GM19455 (cell line): Measurements from ENCODE around the gene SPTSSB.

Experiments used
- ATAC-seq: cut with Tn5 transposase; IDR thresholded peaks from one replicate; pipeline ENCODE4 v1.9.1; 2021; ENCODE audit not compliant: unreplicated experiment

The SPTSSB gene

GRCh38 chr3:161371441-161372320 is at the start of gene SPTSSB:
Gene SPTSSB, minus strand, starts transcription at chr3:161371517. Its CDS starts 25,194 bp downstream, at chr3:161346323.
- peak; percentile 53 for ATAC-seq

GRCh38 chr3:161420746-161421145 is 49.4 kb upstream of the SPTSSB start:
- ATAC-seq: no peak

- ATAC-seq: no peak
These were observed 48.4 kb upstream of the SPTSSB start for GRCh38 chr3:161419555-161420333.

GRCh38 chr3:161415506-161416231 is 44.4 kb upstream of the SPTSSB start:
- no peak for ATAC-seq

DNA sequence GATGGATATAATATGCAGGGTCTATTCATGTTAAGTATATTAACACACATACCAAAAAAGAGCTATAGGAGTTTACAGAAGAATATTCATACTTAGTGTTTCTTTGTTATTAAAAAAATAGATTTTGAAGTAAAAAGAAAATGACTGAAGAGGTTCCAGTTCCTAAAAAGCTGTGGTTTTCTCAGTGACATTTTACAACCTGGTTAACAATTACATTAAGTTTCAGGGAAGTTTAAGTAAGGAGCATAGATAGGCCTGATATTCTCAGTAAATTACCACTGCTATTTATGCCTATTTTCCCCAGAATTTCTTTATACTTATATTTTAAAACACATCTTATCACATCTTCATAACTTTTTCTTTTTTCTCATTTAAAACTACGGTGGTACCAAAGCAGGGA is 43.6 kb upstream of the SPTSSB start:
- ATAC-seq: no peak

GRCh38 chr3:161413855-161414210 is 42.5 kb upstream of the SPTSSB start:
- no peak for ATAC-seq

DNA sequence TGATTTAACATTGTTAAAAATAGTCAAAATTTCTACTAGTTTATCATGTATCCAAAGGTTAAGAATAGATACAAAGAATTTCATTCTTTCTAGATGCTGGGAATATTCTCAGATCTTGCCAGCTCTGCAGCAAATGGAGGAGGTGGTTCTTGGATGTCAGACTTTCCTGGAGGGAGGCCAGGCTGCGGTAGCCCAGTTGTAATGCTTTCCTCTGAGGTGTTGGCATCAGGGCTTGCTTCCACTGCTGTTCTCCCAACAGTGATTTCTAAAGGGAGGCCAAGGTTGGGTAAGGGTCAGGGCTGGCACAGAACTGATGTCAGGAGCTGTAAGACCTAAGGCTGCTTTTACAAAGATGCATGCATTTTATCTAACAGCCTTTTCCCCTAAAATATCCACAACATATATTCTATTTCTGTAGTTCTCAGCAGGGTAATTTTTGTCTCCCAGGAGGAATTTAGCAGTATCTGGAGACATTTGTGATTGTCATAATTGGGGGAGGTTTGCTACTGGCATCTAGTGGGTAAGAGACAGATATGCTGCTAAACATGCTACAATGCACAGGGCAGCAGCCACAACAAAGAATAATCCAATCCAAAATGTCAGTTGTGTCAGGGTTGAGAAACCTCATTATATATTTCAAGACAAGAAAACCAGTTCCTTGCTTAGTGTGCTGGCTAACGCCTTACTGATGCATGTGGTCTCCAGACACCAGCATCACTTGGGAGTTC is 42.0 kb upstream of the SPTSSB start:
- no peak for ATAC-seq

GRCh38 chr3:161412123-161412522 is 40.8 kb upstream of the SPTSSB start:
- no peak for ATAC-seq

DNA sequence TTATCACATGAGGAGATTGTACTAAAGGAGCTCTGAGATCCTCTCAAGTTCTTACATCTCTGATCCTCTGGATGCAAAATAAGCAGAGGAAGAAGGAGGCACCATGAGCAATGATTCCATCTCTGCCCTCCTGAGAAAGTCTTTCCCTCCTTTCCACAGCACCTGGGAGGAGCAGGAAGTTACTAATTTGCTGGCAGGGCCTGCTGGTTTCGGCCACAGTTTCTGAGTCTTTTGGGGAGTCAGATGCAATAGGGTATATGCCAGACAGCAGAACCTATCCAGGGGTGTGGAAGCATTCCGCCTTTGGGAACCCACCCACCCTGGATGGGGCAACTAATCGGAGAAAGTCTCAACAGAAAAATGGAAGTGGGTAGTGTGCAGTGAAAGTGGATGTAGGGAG is 38.5 kb upstream of the SPTSSB start:
- no peak for ATAC-seq

- peak; percentile 51 for ATAC-seq
These were observed 37.8 kb upstream of the SPTSSB start for GRCh38 chr3:161409069-161409468.

GRCh38 chr3:161406594-161407555 is 35.6 kb upstream of the SPTSSB start:
- ATAC-seq: no peak

DNA sequence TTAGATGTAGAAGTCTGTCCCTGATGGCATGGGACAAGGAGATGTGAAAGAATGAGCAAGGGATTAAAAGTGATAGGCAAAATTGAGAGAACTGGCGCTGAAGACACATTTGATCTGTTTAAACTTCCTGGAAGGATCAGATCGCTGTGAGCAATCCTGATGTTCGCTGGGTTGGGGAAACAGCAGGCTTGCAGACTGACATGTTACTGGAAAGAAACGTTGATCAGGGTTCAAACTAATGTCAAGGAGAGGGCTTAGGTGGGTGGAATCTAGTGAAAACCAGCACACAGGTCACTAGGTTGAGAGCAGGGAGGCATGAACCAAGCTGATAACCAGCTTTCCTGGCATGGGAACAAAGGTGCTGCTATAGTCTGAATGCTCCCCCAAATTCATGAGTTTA is 34.5 kb upstream of the SPTSSB start:
- no peak for ATAC-seq

GRCh38 chr3:161405087-161405486 is 33.8 kb upstream of the SPTSSB start:
- ATAC-seq: no peak

DNA sequence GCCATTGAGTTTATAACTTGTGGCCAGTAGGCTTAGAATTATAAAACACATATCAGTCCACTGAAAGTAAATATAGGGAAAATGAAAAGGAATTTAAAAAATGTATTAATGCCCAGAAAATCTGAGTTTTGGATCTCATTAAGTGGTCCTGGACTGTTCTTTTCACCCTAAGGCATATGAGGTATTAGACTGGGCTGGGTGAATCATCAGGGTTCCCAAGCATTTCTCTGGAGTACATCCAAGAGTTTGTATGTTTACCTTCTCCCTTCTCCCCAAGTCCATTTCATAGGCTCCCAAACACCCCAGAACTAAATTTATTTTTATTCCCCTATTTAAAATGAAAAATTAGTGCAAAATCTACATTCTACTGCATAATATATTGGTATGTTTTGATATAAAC is 31.9 kb upstream of the SPTSSB start:
- no peak for ATAC-seq

DNA sequence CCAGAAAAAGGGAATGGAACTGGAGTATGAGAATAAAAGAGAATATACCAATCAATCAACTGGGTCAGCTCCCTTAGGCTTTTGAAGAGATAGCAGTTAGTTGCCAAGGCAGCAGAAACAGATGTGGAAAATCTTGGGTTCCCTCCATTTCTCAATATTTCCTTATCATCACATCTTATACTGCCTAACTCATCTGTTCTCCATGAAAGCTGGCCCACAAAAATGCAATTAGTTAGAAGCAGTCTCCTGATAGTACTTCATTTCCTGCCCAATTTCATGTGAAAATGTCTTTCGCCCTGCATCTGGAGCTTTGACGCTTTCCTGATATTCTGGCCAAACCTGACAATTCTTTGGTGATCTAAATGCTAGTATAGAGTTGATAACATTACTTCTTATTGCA is 30.1 kb upstream of the SPTSSB start:
- no peak for ATAC-seq

GRCh38 chr3:161400650-161401049 is 29.3 kb upstream of the SPTSSB start:
- ATAC-seq: no peak

DNA sequence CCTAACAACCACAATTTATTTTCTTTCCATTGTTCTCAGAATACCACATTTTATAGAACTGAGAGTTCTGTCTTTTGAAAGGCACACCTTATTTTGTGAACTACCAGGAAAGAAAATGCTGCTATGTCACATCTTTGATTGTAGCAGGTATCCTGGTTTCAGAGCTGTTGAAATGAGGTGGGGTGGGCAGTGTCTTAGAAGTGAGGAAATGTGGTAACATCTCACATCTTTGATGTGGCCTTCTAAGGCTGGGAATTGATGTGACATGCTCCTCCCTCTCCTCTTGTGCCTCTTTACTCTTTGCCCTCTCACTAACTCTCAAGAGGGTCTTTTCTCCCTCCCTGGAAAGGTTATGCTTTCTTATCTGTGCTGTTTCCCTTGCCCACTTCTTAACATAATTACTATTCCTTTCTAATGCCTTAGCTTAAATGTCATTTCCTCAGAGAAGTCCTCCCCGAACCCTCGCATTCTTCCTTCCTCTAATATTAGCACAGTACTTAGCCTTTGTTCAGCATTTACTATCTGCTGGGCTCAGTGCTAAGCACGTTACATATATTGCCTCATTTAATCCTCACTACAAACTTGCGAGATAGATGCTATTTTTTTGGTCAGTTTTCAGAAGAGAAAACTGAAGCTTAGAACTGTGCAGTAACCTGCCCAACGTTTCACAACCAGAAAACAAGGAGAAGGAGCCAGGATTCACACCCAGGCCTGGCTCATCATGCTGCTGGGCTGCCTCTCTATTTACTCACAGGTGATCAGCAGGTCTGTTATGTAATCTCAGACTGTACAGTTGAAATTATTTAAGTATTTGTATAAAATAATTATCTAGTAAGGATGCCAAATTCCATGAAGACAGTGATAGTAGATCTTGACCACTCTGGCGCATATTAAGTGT is 24.0 kb upstream of the SPTSSB start:
- no peak for ATAC-seq

DNA sequence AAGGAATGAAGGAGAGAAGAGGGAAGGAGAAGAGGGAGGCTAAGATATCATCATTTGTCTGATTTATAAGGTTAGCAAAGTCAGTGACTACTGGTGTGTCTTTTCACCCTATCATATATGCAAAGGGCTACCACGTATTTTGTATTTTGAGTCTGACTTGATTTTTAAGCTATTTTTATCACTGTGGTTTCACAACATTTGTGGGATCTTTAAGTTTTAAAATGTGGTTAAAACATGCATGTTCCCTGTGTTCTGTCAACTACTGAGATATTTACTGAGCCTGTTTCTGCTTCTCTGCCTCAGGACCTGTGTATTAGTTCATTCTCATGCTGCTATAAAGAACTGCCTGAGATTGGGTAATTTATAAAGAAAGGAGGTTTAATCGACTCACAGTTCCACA is 22.5 kb upstream of the SPTSSB start:
- no peak for ATAC-seq

DNA sequence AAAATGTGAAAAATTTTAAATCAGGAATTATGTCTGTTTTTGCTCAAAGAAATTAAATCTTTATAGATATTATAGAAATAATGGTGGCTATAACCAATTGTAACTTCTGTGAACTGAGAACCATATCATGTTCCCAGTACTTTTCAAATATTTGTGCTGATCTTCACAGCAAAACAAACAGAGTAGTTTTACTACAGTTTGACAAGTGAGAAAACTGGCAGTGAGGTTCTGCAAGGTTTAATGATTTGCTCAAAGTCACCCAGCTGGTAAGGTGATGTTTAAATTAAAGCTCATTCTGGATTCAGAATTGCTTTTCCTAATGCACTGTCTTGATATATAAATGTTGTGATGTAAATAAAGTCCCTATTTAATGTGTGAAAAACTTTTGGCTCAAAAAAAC is 22.0 kb upstream of the SPTSSB start:
- no peak for ATAC-seq
